ENCODE measurements around the gene LMAN2. TPM values are rescaled to one million over a fixed set of nuclear protein-coding genes. Genes with fewer than 3 reads are reported as not detected.
A peak's percentile ranks its signal among the peaks of the same experiment; 100 is the strongest.

Gene LMAN2
- polyA plus RNA-seq, 1 donor (not counting 4 experiments of a cell fraction or from before 2014, with no cell fraction given): 105 TPM

GRCh38 chr5:177368869-177369644 lies 17.6 kb upstream of the LMAN2 start:
- no peaks in the 10 kb centered on the region for H3K79me2 ChIP-seq (ENCODE audit: control insufficient read depth, insufficient read depth, low read length)
- no peaks in the 10 kb centered on the region for H3K27me3 ChIP-seq (ENCODE audit: control insufficient read depth, extremely low read depth, insufficient read depth, low read length)
- DNase-seq (ENCODE audit: low read depth, low spot score) (no peak), FAIRE-seq (no peak)
- peaks cover 0 to 19% of the 10 kb centered on the region in 2 experiments for H3K36me3 ChIP-seq (ENCODE audit: control insufficient read depth in 2 of 2, extremely low read depth in 1 of 2, insufficient read depth in 2 of 2, low read length in 2 of 2)
- peak overlapping the region; percentile 46 for H3K27ac ChIP-seq (ENCODE audit: control insufficient read depth, insufficient read depth, low read length)
- peak overlapping the region in 1 of 3 experiments; percentile 12 for H3K4me3 ChIP-seq (ENCODE audit: control insufficient read depth in 2 of 3, extremely low read depth in 1 of 3, insufficient read depth in 2 of 3, low read depth in 1 of 3, low read length in 3 of 3)
- H4K20me1 ChIP-seq (ENCODE audit: control insufficient read depth, extremely low read depth, insufficient read depth, low read length): no peaks in the 10 kb centered on the region
- H3K4me1 ChIP-seq (ENCODE audit: control insufficient read depth, extremely low read depth, insufficient read depth, low read length): peaks cover 47% of the 10 kb centered on the region
- peak overlapping the region; percentile 30 for H3K9ac ChIP-seq (ENCODE audit: control insufficient read depth, extremely low read depth, insufficient read depth, low read length)
- no peak for TF ChIP-seq EZH2 (IDR thresholded peaks at IDR 0.05; ENCODE audit: low read length)
- TF ChIP-seq, protein P1, sequence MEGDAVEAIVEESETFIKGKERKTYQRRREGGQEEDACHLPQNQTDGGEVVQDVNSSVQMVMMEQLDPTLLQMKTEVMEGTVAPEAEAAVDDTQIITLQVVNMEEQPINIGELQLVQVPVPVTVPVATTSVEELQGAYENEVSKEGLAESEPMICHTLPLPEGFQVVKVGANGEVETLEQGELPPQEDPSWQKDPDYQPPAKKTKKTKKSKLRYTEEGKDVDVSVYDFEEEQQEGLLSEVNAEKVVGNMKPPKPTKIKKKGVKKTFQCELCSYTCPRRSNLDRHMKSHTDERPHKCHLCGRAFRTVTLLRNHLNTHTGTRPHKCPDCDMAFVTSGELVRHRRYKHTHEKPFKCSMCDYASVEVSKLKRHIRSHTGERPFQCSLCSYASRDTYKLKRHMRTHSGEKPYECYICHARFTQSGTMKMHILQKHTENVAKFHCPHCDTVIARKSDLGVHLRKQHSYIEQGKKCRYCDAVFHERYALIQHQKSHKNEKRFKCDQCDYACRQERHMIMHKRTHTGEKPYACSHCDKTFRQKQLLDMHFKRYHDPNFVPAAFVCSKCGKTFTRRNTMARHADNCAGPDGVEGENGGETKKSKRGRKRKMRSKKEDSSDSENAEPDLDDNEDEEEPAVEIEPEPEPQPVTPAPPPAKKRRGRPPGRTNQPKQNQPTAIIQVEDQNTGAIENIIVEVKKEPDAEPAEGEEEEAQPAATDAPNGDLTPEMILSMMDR (optimal IDR thresholded peaks at IDR 0.05 in 1 of 3, IDR thresholded peaks at IDR 0.05 in 1 of 3, conservative IDR thresholded peaks at IDR 0.05 in 1 of 3; ENCODE audit: extremely low read depth in 1 of 3, insufficient read depth in 2 of 3, low read length in 3 of 3): peak in 2 of 3 experiments; percentile 85 to 87
- H3K9me3 ChIP-seq (ENCODE audit: control insufficient read depth, low read depth, low read length): no peaks in the 10 kb centered on the region
- H3K9me1 ChIP-seq (ENCODE audit: control insufficient read depth, extremely low read depth, insufficient read depth, low read length): no peaks in the 10 kb centered on the region
- peak overlapping the region; percentile 63 for H3K4me2 ChIP-seq (ENCODE audit: control insufficient read depth, extremely low read depth, insufficient read depth, low read depth, low read length)
- dilution Hi-C loops (cut with MboI; ENCODE audit: extremely low pct_ligation_motif_present, low sequenced_read_pairs): no loop called here
- H2AFZ ChIP-seq (ENCODE audit: control insufficient read depth, low read length): peak overlapping the region; percentile 37

DNA sequence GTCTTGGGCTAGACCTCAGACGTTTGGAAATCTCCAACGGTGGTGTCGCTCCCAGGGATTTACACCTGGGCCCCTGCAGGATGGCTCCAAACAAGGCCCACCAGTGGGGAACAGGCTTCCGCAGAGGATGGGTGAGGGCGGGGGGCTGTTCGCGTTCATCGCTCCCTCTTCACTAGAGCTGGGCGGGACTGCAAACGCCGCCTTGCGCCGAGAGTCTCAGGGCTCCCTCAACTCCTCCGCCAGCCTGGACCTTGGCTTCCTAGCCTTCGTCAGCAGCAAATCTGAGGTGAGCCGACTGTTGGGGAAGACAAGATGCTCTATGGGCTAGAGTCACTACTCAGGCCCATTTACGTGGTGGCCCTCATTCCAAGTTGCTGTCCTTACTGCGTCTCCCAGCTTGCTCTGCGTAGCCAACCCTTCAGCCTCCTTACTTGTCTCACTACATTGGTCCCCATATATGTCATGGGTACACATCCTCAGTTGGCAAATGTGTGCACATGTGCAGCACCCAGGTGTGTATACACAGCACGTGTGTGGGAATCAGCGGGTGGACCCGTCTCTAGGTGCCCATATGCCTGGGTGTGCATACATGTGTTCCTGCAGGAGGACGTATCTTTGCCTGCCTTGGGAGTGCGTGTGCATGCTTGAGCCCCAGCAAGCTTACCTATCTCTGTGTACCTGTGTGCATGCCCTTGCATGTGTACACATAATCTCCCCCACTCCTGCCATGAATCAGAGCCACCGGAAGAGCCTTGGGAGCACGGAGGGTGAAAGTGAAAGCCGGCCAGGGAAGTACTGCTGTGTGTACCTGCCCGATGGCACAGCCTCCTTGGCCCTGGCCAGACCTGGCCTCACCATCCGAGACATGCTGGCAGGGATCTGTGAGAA lies 16.8 kb upstream of the LMAN2 start:
- Histone ChIP-seq H3K4me3 (ENCODE audit: control insufficient read depth in 2 of 3, extremely low read depth in 1 of 3, insufficient read depth in 2 of 3, low read depth in 1 of 3, low read length in 3 of 3) (peak overlapping the region in 1 of 3 experiments; percentile 20), H3K4me2 (ENCODE audit: control insufficient read depth, extremely low read depth, insufficient read depth, low read depth, low read length) (peak overlapping the region; percentile 63), H3K36me3 (ENCODE audit: control insufficient read depth in 2 of 2, extremely low read depth in 1 of 2, insufficient read depth in 2 of 2, low read length in 2 of 2) (peaks cover 0 to 19% of the 10 kb centered on the region in 2 experiments), H3K9me3 (ENCODE audit: control insufficient read depth, low read depth, low read length) (no peaks in the 10 kb centered on the region), H2AFZ (ENCODE audit: control insufficient read depth, low read length) (peak overlapping the region; percentile 37), H3K27me3 (ENCODE audit: control insufficient read depth, extremely low read depth, insufficient read depth, low read length) (no peaks in the 10 kb centered on the region), H3K9me1 (ENCODE audit: control insufficient read depth, extremely low read depth, insufficient read depth, low read length) (no peaks in the 10 kb centered on the region), H4K20me1 (ENCODE audit: control insufficient read depth, extremely low read depth, insufficient read depth, low read length) (no peaks in the 10 kb centered on the region), H3K27ac (ENCODE audit: control insufficient read depth, insufficient read depth, low read length) (peak overlapping the region; percentile 46), H3K9ac (ENCODE audit: control insufficient read depth, extremely low read depth, insufficient read depth, low read length) (peak overlapping the region; percentile 31), H3K79me2 (ENCODE audit: control insufficient read depth, insufficient read depth, low read length) (no peaks in the 10 kb centered on the region), H3K4me1 (ENCODE audit: control insufficient read depth, extremely low read depth, insufficient read depth, low read length) (peaks cover 47% of the 10 kb centered on the region)
- DNase-seq (ENCODE audit: low read depth, low spot score): no peak
- TF ChIP-seq, protein P1 (optimal IDR thresholded peaks at IDR 0.05 in 1 of 3, IDR thresholded peaks at IDR 0.05 in 1 of 3, conservative IDR thresholded peaks at IDR 0.05 in 1 of 3; ENCODE audit: extremely low read depth in 1 of 3, insufficient read depth in 2 of 3, low read length in 3 of 3): no peak
- no peak for TF ChIP-seq EZH2 (IDR thresholded peaks at IDR 0.05; ENCODE audit: low read length)
- FAIRE-seq: peak; percentile 91
- dilution Hi-C loops (cut with MboI; ENCODE audit: extremely low pct_ligation_motif_present, low sequenced_read_pairs): no loop called here
